GM11168 (cell line): Measurements from ENCODE around the gene SCAPER.

ENCODE experiments used
- in situ Hi-C: fragments of 300-500 bp; cut with MboI; formaldehyde crosslinking; loops from one replicate; pipeline ENCODE4 v1.12.0; 2022; ENCODE audit warnings: low sequenced_read_pairs; ENCODE audit not compliant: unreplicated experiment

SCAPER gene

GRCh38 chr15:76346669-76347481, 558.3 kb downstream of the SCAPER start:
- in situ Hi-C loops, result no loop called here

DNA sequence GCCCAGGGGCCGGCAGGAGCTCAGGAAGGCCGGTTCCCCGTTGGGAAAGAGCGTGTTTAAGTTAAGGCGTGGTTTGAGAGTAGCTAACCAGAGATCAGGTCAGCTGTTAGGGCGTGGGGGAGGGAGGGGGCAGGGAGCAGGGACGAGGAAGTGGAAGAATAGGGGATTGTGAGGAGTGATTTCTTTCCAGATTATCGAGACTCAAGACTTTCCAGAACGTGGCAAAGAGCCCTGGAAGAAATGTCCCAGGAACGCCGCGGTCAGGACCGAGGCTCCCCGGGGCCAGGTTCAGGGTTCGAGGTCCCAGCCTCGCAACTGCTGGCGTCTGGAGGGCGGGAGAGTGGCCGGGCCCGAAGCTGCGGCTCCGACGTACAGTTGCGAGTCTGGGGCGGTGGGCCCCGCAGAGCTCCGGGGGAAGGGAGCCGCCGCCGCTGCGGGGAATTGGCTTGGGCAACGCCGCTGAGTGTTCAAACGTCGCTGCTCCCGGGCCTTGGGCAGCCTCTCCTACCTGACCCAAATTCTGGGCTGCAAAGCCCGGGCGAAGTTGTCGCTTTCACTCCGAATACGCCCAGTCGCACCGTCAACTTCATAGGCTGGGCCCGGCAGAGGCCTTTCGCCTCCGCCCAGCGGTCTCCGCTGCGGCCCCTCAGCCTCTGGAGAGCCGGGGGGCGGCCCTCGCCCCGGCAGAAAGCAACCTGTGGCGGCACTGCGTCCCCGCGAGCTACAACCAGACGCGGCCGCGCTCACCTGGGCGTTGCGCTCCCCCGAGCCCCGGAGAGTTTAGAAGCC, 559.1 kb downstream of the SCAPER start:
- in situ Hi-C loops, result no loop called here

- in situ Hi-C loops, result no loop called here
Measured at GRCh38 chr15:76345583-76345879, 559.6 kb downstream of the SCAPER start.

- in situ Hi-C loops, result no loop called here
Measured at GRCh38 chr15:76344893-76345582, 560.1 kb downstream of the SCAPER start.

DNA sequence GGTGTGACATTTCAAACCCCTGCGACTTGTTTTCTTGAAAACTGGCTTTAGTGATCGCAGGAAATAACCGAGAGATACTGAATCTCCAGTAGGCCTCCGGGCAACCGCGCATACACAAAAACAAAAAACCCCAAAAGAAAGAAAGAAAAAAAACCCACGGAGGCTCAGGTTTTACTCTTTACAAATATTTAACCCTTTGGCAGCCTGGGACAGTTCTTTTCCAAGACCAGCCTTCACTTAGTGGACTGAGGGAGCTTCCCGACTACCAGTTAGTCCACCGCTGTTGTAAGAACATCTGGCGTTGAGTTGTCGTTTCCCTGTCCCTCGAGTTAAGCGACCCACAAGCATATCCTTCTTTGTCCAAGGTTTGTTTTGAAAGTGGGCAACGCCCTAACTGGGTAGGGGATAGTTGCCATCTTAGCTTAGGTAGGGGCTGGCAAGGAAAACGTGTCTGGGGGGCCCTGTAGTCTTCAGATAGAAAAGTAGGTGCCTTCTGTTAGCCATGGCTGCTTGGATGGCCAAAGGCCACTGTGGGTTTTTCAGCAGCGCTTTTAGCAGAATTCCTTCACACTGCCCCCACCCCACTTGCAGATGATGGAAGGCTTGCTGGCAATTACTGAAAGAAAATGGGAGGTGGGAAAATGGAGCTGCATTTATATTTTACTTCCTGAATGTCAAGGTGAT, 561.7 kb downstream of the SCAPER start:
- in situ Hi-C loops, result no loop called here

DNA sequence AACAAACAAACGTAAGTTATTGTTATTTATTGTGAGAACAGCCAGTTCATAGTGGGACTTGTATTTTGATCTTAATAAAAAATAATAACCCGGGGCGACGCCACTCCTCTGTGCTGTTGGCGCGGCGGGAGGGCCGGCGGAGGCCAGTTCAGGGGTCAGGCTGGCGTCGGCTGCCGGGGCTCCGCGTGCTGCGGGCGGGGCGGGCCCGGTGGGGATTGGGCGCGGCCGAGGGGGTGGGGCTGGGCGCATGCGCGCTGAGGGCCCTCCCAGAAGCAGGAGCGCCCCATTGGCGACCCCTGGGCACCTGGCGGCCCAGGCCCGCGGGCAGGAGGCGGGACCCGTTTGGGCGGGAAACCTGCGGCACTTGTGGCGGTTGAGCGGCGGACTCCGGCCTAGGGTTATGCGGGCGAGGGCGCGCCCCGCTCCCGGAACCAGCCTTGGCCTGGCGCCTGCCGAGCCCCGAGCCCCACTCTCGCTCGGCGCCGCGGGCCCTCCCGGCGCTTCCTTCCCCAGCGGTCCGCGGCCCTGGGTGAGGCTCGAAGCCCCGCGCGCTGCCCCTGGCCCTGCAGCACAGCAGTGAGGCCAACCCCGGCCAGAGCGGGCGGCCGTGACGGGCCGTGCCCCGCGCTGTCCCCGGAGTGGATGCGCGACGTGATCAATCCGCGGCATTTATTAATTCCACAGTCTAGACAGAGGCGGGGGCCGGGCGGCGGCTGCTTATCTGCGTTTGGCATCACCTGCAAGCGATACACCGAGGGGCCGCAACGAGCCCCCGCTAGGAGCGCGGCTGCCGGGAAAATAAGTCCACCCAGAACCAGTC, 562.5 kb downstream of the SCAPER start:
- in situ Hi-C loops, result no loop called here

DNA sequence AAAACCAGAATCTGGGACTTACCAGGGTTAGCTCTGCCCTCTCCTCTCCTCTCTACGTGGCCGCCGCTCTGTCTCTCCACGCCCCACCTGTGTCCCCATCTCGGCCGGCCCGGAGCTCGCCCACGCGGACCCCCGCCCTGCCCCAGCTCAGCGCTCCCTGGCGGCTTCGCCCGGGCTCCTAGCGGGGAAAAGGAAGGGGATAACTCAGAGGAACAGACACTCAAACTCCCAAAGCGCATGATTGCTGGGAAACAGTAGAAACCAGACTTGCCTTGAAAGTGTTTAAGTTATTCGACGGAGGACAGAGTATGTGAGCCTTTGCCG, 563.1 kb downstream of the SCAPER start:
- in situ Hi-C loops, result no loop called here

GRCh38 chr15:76341366-76342057, 563.6 kb downstream of the SCAPER start:
- in situ Hi-C loops, result no loop called here

DNA sequence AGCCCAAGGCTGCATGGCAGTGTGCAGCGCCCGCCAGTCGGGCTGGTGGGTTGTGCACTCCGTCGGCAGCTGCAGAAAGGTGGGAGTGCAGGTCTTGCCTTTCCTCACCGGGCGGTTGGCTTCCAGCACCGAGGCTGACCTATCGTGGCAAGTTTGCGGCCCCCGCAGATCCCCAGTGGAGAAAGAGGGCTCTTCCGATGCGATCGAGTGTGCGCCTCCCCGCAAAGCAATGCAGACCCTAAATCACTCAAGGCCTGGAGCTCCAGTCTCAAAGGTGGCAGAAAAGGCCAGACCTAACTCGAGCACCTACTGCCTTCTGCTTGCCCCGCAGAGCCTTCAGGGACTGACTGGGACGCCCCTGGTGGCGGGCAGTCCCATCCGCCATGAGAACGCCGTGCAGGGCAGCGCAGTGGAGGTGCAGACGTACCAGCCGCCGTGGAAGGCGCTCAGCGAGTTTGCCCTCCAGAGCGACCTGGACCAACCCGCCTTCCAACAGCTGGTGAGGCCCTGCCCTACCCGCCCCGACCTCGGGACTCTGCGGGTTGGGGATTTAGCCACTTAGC, 564.3 kb downstream of the SCAPER start:
- in situ Hi-C loops, result no loop called here

DNA sequence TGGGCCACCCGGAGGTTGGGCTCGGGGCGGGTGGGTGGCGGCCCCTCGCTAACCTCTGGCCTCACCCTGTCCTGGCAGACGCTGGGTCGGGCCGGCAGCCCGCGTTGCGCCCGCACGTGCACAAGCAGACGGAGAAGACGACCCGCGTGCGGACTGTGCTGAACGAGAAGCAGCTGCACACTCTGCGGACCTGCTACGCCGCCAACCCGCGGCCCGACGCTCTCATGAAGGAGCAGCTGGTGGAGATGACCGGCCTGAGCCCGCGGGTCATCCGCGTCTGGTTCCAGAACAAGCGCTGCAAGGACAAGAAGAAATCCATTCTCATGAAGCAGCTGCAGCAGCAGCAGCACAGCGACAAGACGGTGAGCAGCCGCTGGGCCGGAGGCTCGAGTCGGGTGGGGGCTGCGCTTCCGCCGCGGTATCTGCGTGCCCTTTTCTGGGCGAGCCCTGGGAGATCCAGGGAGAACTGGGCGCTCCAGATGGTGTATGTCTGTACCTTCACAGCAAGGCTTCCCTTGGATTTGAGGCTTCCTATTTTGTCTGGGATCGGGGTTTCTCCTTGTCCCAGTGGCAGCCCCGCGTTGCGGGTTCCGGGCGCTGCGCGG, 564.8 kb downstream of the SCAPER start:
- in situ Hi-C loops, result no loop called here

DNA sequence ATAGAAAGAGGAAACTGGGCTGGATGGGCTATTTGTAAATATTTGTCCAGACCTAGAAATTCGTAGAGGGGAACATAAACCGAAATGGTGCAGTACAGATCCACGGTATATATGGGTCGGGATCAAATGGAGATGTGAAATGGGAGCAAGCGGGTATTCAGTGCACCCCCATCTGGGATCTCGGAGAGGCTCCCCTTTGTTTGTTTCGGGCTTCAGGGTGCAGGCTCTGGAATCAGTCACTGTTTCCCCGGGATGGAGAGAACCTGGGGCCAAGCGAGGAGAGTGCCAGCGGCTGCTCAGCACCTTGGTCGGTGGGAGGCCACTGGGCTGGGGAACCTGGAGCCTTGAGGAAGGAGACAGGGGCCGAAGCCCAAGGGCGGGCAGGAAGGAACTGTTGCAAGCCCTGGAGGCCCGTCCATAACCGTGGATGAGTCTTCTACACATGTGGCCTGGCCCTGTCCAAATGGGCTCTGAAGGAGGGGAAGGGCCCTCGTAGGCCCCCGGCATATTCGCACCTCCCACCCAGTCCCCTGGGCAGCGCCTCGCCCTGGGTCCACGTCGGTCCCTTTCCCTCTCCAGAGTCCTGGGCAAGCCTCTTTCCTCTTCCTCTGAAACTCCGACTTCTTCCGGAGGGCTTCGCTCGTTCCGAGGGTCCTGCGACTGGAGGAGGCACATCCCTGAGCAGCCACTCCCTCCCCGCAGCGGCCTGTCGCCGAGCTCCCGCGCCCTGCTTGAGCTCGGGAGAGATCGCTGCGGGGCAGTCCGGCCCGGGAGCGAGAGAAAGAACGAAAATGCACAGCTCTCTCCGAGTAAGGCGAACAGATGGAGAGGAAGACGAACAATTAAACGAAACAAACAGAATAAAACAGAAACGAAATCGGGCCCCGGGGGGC, 565.6 kb downstream of the SCAPER start:
- in situ Hi-C loops, result no loop called here

GRCh38 chr15:76338486-76339304, 566.4 kb downstream of the SCAPER start:
- in situ Hi-C loops, result no loop called here

GRCh38 chr15:76337696-76338485, 567.2 kb downstream of the SCAPER start:
- in situ Hi-C loops, result no loop called here

DNA sequence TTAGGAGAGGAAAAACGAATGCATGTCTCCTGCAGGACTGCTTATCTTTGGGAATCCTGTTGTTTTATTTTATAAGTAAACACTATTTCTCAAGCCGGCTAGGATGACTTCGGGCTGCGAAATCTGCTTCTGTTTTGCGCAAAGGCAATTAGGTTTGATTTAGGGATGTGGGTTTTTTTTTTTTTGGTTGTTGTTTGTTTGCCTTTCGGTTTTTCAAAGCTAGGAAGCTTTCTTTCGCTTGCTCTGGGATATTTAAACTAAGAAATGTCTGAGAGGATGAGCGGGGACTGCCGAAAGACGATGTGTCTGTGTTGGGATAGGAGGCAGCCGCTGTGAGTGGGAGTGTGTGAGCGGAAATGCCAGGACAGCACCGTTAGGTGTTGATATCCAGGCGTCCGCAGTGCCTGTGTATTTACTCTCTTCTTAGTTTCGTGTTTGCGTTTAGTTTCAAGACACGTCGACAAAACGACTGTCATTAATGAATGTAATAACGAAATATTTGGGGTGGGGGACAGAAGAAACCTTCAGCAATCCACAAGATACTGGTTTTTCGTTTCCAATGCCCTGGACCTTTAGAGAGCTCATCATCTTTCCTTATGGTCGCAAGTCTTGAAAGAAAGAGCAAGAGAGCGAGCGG, 568.0 kb downstream of the SCAPER start:
- in situ Hi-C loops, result no loop called here

DNA sequence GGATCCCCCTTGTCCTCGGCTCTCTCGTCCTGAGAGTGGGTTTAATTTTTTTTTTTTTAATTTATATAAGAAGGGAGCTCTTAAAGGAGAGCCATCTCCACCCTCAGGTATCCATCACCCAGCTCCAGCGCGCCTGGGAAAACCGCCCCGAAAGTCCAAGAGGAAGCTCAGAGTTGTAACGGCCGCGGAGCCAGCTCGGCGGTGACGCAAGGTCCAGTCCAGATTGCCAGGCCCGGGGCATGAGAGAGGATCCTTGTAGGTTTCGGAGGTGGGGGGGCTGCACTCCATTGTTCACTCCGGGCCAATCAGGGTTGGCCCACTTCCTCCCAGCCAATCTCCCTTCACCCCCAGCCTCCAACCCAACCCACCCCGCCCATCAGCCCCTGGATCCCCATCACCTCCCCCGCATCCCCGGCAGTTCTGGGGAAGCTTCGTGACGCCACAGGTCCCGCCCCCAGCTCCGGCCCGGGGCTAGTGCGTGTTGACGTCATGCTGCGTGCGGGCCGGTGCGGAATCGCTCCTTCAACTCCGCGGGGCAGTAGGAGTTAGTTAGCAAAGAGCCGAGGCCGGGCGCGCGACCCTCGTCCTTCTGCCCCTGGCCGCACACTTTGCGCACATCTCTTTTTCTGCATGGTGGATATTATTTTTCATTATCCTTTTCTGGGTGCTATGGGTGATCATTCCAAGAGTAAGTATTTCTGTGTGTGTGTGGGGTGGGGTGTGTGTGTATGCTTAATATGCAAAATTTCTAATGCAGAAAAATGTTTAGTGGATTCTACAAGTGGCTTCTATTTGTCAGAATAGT, 568.7 kb downstream of the SCAPER start, which contains the start of gene ISL2:
Gene ISL2, plus strand, starts transcription at position 520 of the 805 bp plus-strand sequence. Its CDS starts 111 bp downstream, at position 631.
- in situ Hi-C loops, result no loop called here
